ENCODE measurements around the gene ARHGEF40.

ARHGEF40 gene

GRCh38 chr14:21070083-21070609 lies at the start of gene ARHGEF40:
TSS of gene ARHGEF40 (plus strand) at chr14:21070304. CDS start at chr14:21070397, 93 bp downstream.
- no peak for DNase-seq (ENCODE audit: low read depth in 1 of 2, low spot score in 1 of 2)

GRCh38 chr14:21020977-21021545 lies 49.0 kb upstream of the ARHGEF40 start:
- DNase-seq (ENCODE audit: low read depth in 1 of 2, low spot score in 1 of 2) = no peak

GRCh38 chr14:21022686-21023085 lies 47.4 kb upstream of the ARHGEF40 start:
- DNase-seq (ENCODE audit: low read depth in 1 of 2, low spot score in 1 of 2) = no peak

- DNase-seq (ENCODE audit: low read depth in 1 of 2, low spot score in 1 of 2) = no peak
Measured at GRCh38 chr14:21023174-21023573, 46.9 kb upstream of the ARHGEF40 start.

GRCh38 chr14:21023817-21024584 lies 46.1 kb upstream of the ARHGEF40 start:
- no peak for DNase-seq (ENCODE audit: low read depth in 1 of 2, low spot score in 1 of 2)

GRCh38 chr14:21024585-21025370 lies 45.3 kb upstream of the ARHGEF40 start, which contains the start of gene NDRG2:
TSS of gene NDRG2 (minus strand) at chr14:21025061. CDS start at chr14:21023315, 1,746 bp downstream.
- DNase-seq (ENCODE audit: low read depth in 1 of 2, low spot score in 1 of 2) = peak; percentile 53 to 57

GRCh38 chr14:21025371-21026273 lies 44.5 kb upstream of the ARHGEF40 start:
- no peak for DNase-seq (ENCODE audit: low read depth in 1 of 2, low spot score in 1 of 2)

GRCh38 chr14:21026274-21026987 lies 43.7 kb upstream of the ARHGEF40 start:
- no peak for DNase-seq (ENCODE audit: low read depth in 1 of 2, low spot score in 1 of 2)

- DNase-seq (ENCODE audit: low read depth in 1 of 2, low spot score in 1 of 2) = no peak
Measured at GRCh38 chr14:21026988-21027315, 43.2 kb upstream of the ARHGEF40 start.

GRCh38 chr14:21029917-21030316 lies 40.2 kb upstream of the ARHGEF40 start, which contains the start of gene TPPP2:
TSS of gene TPPP2 (plus strand) at chr14:21030217. CDS start at chr14:21030582, 365 bp downstream.
- no peak for DNase-seq (ENCODE audit: low read depth in 1 of 2, low spot score in 1 of 2)

GRCh38 chr14:21030531-21030930 lies 39.6 kb upstream of the ARHGEF40 start:
- DNase-seq (ENCODE audit: low read depth in 1 of 2, low spot score in 1 of 2) = no peak

- no peak for DNase-seq (ENCODE audit: low read depth in 1 of 2, low spot score in 1 of 2)
Measured at GRCh38 chr14:21032326-21033132, 37.6 kb upstream of the ARHGEF40 start.

GRCh38 chr14:21033133-21033698 lies 36.9 kb upstream of the ARHGEF40 start:
- no peak for DNase-seq (ENCODE audit: low read depth in 1 of 2, low spot score in 1 of 2)

GRCh38 chr14:21034707-21035106 lies 35.4 kb upstream of the ARHGEF40 start, which contains the start of gene RNASE13:
TSS of gene RNASE13 (minus strand) at chr14:21034807. CDS start at chr14:21034288, 519 bp downstream.
- no peak for DNase-seq (ENCODE audit: low read depth in 1 of 2, low spot score in 1 of 2)

GRCh38 chr14:21036751-21037150 lies 33.4 kb upstream of the ARHGEF40 start:
- no peak for DNase-seq (ENCODE audit: low read depth in 1 of 2, low spot score in 1 of 2)

- no peak for DNase-seq (ENCODE audit: low read depth in 1 of 2, low spot score in 1 of 2)
Measured at GRCh38 chr14:21037156-21037555, 32.9 kb upstream of the ARHGEF40 start.

- no peak for DNase-seq (ENCODE audit: low read depth in 1 of 2, low spot score in 1 of 2)
Measured at GRCh38 chr14:21038441-21039422, 31.4 kb upstream of the ARHGEF40 start.

Measured in stimulated activated CD4-positive, alpha-beta T cell treated with anti-CD3 and anti-CD28 coated beads, Interleukin-15, amount 100 ng/mL, for 1 hour (primary cell).